NT2/D1 (cell line): Measurements from ENCODE around the gene GAS7.

Experiments
- YY1 ChIP-seq: IDR thresholded peaks from 2 replicates; pipeline ENCODE4 v1.6.1; 2011; ENCODE audit not compliant: insufficient read length, insufficient read depth
- ZNF274 ChIP-seq: IDR thresholded peaks from 2 replicates; pipeline ENCODE4 v1.6.1; 2011; ENCODE audit warnings: mild to moderate bottlenecking, low read depth, low read length

DNA sequence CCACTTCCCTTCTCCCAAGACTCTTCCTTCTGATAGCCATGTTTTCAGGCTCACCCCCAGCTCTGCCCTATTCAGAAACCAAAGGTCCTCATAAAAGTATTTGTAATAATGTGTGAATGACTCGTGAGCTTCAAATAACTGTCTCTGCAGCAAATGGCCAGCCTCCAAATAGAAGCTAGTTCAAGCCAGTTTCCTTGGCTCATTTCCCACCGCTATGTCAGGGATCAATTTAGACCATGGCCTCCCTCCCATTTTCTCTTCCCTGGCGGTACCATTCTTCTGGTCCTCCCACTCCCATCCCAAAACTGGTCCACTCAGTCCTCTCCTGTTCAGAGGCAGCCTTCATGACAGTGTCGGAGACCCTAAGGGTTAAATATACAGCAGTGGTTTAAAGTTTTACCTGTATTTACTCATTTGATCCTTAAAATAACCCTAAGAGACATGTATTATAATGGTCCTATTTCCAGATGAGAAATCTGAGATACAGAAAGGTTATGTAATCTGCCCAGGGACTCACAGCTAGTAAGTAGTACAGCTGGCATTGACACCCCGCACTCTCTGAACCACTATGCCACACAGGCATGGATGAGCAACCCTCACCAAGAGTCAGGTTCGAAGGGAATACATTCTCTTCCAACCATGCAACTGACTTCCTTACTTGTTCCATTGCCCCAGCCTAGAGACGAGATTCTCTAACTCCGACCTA, 42.9 kb downstream of the GAS7 start:
- TF ChIP-seq ZNF274 (no peak), YY1 (no peak)
